Fibroblast of pulmonary artery (primary cell): ENCODE measurements around the gene ENPP7.
"Not testable (repeated sequence)": the region's sequence is repeated elsewhere in the genome, so short reads cannot be mapped to it uniquely, and the experiment has no call there.

Source experiments
- DNase-seq: peaks from one replicate; pipeline ENCODE4 v3.0.0-alpha.2; 2010; ENCODE audit warnings: low read depth
- H3K4me3 ChIP-seq: replicated peaks from 2 replicates; pipeline ENCODE4 v1.5.1; 2011; ENCODE audit warnings: low read depth, mild to moderate bottlenecking, control low read depth, low read length, moderate library complexity
- TF ChIP-seq, protein P1 (sequence below): IDR thresholded peaks from 2 replicates; pipeline ENCODE4 v1.5.1; 2011; ENCODE audit warnings: mild to moderate bottlenecking, control low read depth, low read length, inconsistent platforms; ENCODE audit errors: missing control alignments

Gene ENPP7

GRCh38 chr17:79771276-79771675, 40.5 kb downstream of the ENPP7 start:
- H3K4me3 ChIP-seq, result no peak overlapping the region
- TF ChIP-seq, protein P1, sequence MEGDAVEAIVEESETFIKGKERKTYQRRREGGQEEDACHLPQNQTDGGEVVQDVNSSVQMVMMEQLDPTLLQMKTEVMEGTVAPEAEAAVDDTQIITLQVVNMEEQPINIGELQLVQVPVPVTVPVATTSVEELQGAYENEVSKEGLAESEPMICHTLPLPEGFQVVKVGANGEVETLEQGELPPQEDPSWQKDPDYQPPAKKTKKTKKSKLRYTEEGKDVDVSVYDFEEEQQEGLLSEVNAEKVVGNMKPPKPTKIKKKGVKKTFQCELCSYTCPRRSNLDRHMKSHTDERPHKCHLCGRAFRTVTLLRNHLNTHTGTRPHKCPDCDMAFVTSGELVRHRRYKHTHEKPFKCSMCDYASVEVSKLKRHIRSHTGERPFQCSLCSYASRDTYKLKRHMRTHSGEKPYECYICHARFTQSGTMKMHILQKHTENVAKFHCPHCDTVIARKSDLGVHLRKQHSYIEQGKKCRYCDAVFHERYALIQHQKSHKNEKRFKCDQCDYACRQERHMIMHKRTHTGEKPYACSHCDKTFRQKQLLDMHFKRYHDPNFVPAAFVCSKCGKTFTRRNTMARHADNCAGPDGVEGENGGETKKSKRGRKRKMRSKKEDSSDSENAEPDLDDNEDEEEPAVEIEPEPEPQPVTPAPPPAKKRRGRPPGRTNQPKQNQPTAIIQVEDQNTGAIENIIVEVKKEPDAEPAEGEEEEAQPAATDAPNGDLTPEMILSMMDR, result no peak
- no peak for DNase-seq

- not testable (repeated sequence) for H3K4me3 ChIP-seq, DNase-seq
Measured at GRCh38 chr17:79772726-79773125, 42.0 kb downstream of the ENPP7 start.

GRCh38 chr17:79774561-79774975, 43.8 kb downstream of the ENPP7 start:
- DNase-seq, result no peak
- TF ChIP-seq, protein P1, result no peak
- H3K4me3 ChIP-seq, result no peak overlapping the region

- H3K4me3 ChIP-seq, result no peak overlapping the region
- no peak for DNase-seq
- TF ChIP-seq, protein P1, result no peak
Measured at GRCh38 chr17:79775632-79776031, 44.9 kb downstream of the ENPP7 start.

DNA sequence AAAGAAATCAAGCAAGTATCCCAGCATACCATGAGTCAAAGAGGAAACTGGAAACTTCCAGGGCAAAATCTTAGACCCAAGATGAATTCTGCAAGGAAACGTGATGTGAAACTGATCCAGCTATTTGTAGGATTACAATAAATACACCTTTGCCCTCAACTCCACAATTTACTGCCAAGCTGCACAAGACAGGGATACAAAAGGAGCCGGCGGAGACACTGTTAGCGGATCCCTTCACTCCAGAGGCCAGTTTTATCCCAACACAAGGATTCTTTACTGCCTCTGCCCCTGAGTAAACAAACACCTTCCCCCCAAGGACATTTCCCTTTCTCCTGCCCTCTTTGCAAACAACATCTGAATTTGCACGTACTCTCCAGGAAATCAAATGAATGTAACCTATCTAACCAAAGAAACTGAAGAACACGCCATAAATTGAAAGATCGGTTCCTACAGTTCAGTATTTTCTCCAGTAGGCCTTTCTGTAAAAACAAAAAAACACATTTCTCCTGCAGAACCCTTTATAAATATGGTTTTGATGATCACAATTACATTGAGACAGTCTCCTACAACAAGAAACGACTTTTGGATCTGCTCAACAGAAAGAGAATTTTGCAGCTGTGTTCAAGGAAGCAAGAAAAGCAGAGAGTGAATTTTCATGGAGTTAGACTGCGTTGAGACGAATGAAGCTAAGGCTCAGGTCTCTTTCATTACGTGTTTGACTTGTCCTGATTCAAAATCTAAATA, 45.8 kb downstream of the ENPP7 start:
- no peak overlapping the region for H3K4me3 ChIP-seq
- TF ChIP-seq, protein P1, result no peak
- no peak for DNase-seq

GRCh38 chr17:79777120-79777893, 46.6 kb downstream of the ENPP7 start:
- H3K4me3 ChIP-seq, result peak overlapping the region; percentile 50
- TF ChIP-seq, protein P1, result peak; percentile 5
- DNase-seq, result peak; percentile 53

DNA sequence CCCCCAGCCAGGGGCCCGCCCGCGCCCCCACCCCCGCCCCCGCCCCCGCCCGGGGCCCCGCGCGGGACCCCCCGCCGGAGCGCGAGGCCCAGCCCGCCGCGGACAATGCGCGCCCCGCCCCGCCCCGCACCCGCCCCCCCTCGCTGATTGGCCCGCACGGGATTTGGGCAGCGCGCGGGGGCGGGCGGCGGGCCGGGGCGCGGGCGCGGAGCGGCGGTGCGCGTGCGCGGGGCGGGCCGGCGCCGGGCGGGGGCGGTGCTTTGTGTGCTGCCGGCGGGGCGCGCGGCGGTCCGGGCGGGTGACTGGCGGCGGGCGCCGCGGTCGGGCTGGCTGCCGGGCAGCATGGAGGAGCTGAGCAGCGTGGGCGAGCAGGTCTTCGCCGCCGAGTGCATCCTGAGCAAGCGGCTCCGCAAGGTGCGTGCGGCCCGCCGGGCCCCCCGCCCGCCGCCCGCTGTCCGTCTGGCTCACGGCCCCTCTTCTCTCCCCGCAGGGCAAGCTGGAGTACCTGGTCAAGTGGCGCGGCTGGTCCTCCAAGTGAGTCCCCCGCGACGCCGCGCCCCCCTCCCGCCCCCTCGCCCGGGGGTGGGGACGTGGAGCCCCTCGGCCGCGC, 47.3 kb downstream of the ENPP7 start, which contains the start of gene CBX2:
TSS of gene CBX2 (plus strand) at position 255 of the 610 bp plus-strand sequence. CDS start at position 343, 88 bp downstream.
- H3K4me3 ChIP-seq, result peak within 1 kb of the TSS; percentile 57
- TF ChIP-seq, protein P1, result no peak
- DNase-seq, result peak; percentile 60
